ENCODE data around the gene COL23A1.
"Not testable (repeated sequence)": the region's sequence is repeated elsewhere in the genome, so short reads cannot be mapped to it uniquely, and the experiment has no call there.

COL23A1 gene

DNA sequence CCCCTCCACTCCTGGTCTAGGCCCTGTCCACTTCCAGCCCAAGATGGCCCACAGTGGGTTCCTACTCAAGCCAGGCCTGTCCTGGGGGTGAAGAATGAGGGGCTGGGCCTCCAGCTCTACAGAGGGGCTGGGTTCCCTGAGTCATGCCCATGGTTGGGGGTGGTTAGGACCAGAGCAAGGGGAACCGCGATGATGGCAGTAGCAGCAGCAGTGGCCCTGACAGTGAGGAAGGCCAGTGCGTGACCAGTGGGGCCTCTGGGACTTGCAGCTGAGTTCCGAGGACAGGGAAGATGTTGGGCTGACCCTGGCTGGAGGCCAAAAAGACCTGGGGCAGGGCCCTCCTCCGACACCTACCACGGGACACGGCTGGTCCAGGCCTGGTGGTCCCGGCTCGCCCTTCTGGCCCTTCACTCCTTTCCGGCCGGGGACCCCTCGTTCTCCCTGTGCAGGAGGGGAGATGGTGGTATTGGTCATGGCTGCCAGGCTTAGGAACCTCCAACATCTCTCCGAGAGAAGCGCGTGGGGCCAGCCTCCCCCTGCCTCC is 348.4 kb downstream of the COL23A1 start:
- in situ Hi-C loops (cut with MboI; ENCODE audit: low pct_unique_long_range_greater_than_20kb, low sequenced_read_pairs, unreplicated experiment) = no loop called here
- no peak for DNase-seq (ENCODE audit: low spot score)
- no peak for TF ChIP-seq CTCF (IDR thresholded peaks at IDR 0.05; ENCODE audit: extremely low read depth, insufficient read depth, missing control alignments)

DNA sequence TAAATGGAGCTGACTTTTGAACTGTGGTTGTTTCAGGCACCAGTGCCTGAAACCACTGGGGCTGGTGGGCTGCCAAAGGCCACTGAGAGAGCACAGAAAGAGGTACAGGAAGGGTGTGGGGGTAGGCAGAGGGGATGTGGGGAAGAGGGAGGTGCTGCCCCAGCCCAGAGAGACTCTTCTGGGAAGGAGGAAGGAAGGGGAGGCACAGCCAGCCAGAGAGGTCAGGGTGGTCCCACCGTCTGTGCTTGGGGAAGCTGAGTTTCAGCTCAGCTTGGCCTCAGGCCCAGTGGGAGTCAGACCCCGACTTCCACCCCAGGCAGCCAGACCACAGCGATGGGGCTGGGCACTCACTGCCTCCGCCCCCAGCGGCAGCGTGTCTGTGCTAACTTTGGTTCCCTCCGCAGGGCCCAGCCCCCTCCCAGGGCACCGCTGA is 348.9 kb downstream of the COL23A1 start:
- no peak for DNase-seq (ENCODE audit: low spot score)
- TF ChIP-seq CTCF (IDR thresholded peaks at IDR 0.05; ENCODE audit: extremely low read depth, insufficient read depth, missing control alignments) = no peak
- in situ Hi-C loops (cut with MboI; ENCODE audit: low pct_unique_long_range_greater_than_20kb, low sequenced_read_pairs, unreplicated experiment) = no loop called here

DNA sequence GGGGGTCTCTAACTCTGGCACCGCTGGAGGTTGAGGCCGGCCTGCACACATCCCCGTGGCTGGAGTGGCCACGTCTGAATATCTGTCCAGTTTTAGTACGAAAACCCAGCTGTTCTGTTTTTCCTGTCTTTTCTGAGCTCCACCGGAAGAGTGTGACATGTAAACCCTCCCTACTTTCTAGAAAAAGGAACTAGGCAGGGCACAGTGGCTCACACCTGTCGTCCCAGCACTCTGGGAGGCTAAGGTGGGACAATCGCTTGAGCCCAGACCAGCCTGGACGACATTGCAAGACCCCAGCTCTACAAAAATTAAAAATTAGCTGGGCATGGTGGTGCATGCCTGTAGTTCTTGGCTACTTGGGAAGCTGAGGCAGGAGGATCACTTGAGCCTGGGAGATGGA is 349.4 kb downstream of the COL23A1 start:
- in situ Hi-C loops (cut with MboI; ENCODE audit: low pct_unique_long_range_greater_than_20kb, low sequenced_read_pairs, unreplicated experiment) = no loop called here
- no peak for DNase-seq (ENCODE audit: low spot score)
- no peak for TF ChIP-seq CTCF (IDR thresholded peaks at IDR 0.05; ENCODE audit: extremely low read depth, insufficient read depth, missing control alignments)

DNA sequence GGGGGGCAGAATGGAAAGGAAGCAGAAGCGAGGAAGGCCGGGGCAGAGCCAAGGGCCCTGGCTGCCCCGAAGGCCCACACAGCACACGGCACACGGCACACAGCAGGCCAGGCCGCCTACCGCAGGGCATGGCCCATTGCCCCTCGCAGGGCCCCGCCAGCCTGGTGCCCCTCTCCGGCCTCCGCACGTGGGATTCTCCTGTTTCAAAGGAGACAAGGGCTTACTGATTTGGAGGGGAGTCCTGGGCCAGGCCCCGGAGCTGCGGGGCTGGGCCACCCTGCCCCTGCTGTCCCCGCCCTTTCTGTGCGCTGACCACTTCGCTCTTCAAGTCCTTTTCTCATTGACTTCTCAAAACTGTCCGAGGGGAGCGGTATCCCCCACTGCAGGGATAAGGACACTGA is 349.9 kb downstream of the COL23A1 start:
- in situ Hi-C loops (cut with MboI; ENCODE audit: low pct_unique_long_range_greater_than_20kb, low sequenced_read_pairs, unreplicated experiment) = no loop called here
- no peak for TF ChIP-seq CTCF (IDR thresholded peaks at IDR 0.05; ENCODE audit: extremely low read depth, insufficient read depth, missing control alignments)

DNA sequence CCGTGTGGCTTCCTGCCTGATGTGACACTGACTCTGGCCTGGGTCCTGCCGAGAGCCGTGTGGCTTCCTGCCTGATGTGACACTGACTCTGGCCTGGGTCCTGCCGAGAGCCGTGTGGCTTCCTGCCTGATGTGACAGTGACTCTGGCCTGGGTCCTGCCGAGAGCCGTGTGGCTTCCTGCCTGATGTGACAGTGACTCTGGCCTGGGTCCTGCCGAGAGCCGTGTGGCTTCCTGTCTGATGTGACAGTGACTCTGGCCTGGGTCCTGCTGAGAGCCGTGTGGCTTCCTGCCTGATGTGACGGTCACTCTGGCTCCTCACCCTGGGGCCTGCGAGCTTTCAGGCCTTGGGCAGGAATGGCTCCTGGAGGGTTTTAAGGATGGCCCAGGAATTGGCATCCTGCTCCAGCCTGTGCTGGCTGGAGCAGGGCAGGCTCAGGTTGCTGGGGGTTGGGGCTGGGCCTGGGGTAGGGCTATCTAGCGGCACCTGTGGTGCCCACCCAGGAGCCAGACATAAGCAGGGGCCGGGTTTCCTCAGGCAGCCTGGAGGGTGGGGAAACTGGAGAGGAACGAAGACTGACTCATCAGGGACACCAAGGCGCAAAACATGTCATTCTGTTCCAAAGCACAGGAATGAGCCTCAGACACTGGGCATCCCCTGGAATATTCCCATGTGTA is 350.4 kb downstream of the COL23A1 start:
- DNase-seq (ENCODE audit: low spot score); in situ Hi-C loops (cut with MboI; ENCODE audit: low pct_unique_long_range_greater_than_20kb, low sequenced_read_pairs, unreplicated experiment): not testable (repeated sequence)

More for the DNA sequence above, 349.9 kb downstream of the COL23A1 start:
- DNase-seq (ENCODE audit: low spot score) = no peak

DNA sequence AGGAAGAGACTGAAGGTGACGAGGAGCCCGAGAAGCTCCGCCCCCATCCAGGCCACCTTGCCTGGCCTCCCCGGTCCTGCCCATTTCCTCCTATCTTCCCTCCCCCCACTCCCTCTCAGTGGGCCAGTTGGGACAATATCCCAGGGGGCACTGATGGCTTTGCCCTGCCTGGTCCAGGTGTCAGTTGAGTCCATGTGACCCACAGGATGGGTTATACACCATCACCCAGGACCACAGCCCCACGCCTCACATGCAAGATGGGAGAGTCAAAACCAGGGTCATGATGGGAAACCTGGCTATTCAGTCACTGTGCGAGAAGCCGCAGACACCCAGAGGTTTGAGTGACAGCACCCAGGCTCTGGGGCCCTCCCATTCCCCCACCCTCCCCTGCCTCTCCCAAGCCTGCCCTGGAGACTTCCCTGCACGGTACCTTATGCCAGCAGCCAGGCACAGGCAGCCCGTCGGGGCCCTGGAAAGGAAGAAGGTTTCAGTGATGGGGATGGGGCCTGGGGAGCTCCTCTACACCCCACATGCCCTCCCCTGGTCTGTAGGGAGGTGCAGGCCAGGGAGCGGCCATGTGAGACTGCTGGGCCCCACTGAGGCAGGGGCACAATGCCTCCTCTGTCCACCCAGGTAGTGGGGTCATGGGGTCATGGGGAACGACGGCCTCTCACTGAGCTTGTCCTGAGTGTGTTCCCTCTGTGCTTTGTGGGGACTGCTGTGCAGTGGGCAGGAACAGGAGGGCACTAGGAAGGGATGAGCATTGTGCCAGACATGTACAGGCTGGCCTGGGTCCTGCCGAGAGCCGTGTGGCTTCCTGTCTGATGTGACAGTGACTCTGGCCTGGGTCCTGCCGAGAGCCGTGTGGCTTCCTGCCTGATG is 351.2 kb downstream of the COL23A1 start:
- in situ Hi-C loops (cut with MboI; ENCODE audit: low pct_unique_long_range_greater_than_20kb, low sequenced_read_pairs, unreplicated experiment) = no loop called here
- DNase-seq (ENCODE audit: low spot score) = no peak
- no peak for TF ChIP-seq CTCF (IDR thresholded peaks at IDR 0.05; ENCODE audit: extremely low read depth, insufficient read depth, missing control alignments)

- in situ Hi-C loops (cut with MboI; ENCODE audit: low pct_unique_long_range_greater_than_20kb, low sequenced_read_pairs, unreplicated experiment) = no loop called here
- DNase-seq (ENCODE audit: low spot score) = no peak
- TF ChIP-seq CTCF (IDR thresholded peaks at IDR 0.05; ENCODE audit: extremely low read depth, insufficient read depth, missing control alignments) = no peak
These were observed 351.9 kb downstream of the COL23A1 start for GRCh38 chr5:178238313-178238635.

Data from GM13977 (cell line).